GM12891 (cell line): Measurements from ENCODE around the gene CNTNAP5.

Experiments used
- POLR2A ChIP-seq: IDR thresholded peaks from 2 replicates; pipeline ENCODE4 v1.6.1; 2011; ENCODE audit warnings: low read depth, low read length, control low read depth
- TAF1 ChIP-seq: IDR thresholded peaks from 2 replicates; pipeline ENCODE4 v1.6.1; 2011; ENCODE audit warnings: low read depth, low read length, control low read depth

- TF ChIP-seq POLR2A (no peak), TAF1 (no peak)
Measured at GRCh38 chr2:124343827-124344498, 318.9 kb downstream of the CNTNAP5 start.
